NCI-H146 (cell line): Measurements from ENCODE around the gene AJM1.

Experiments
- DNase-seq: peaks from one replicate; lab custom pipeline; 2025; lab: John Stamatoyannopoulos, UW

The AJM1 gene

GRCh38 chr9:136845465-136846260 is 3.4 kb downstream of the AJM1 start:
- no peak for DNase-seq

GRCh38 chr9:136846376-136847087 is 4.3 kb downstream of the AJM1 start:
- DNase-seq, result no peak

GRCh38 chr9:136847088-136847825 is 5.0 kb downstream of the AJM1 start:
- DNase-seq, result peak; percentile 81

- DNase-seq, result peak; percentile 79
Observed at GRCh38 chr9:136847826-136848392, 5.6 kb downstream of the AJM1 start.

- peak; percentile 75 for DNase-seq
Observed at GRCh38 chr9:136848393-136849037, 6.2 kb downstream of the AJM1 start.

GRCh38 chr9:136849038-136849959 is 7.0 kb downstream of the AJM1 start, which contains the start of gene PHPT1:
Gene PHPT1, plus strand, starts transcription at chr9:136849409. Its CDS starts 22 bp downstream, at chr9:136849431.
- peak; percentile 97 for DNase-seq

GRCh38 chr9:136849960-136850865 is 7.9 kb downstream of the AJM1 start:
- no peak for DNase-seq

GRCh38 chr9:136850866-136851775 is 8.8 kb downstream of the AJM1 start:
- DNase-seq, result no peak

- no peak for DNase-seq
Observed at GRCh38 chr9:136851941-136852663, 9.8 kb downstream of the AJM1 start, which contains the start of gene MAMDC4. Gene MAMDC4, plus strand, starts transcription at chr9:136852346. Its CDS starts 71 bp downstream, at chr9:136852417.

GRCh38 chr9:136852664-136853595 is 10.7 kb downstream of the AJM1 start:
- no peak for DNase-seq

GRCh38 chr9:136853596-136854112 is 11.4 kb downstream of the AJM1 start:
- DNase-seq, result no peak

- no peak for DNase-seq
Observed at GRCh38 chr9:136854113-136854841, 12.0 kb downstream of the AJM1 start.

GRCh38 chr9:136854842-136855460 is 12.7 kb downstream of the AJM1 start:
- no peak for DNase-seq

GRCh38 chr9:136855461-136856078 is 13.3 kb downstream of the AJM1 start:
- no peak for DNase-seq

GRCh38 chr9:136856079-136856476 is 13.8 kb downstream of the AJM1 start:
- no peak for DNase-seq
